ENCODE measurements around the gene TMEM198. TPM values are rescaled to one million over a fixed set of nuclear protein-coding genes. Genes with fewer than 3 reads are reported as not detected.

The TMEM198 gene
- total and polyA plus RNA-seq, 12 donors = 3.3 to 16.2 (median 10.2) TPM

GRCh38 chr2:219509780-219510511 lies 33.9 kb upstream of the TMEM198 start:
- intact Hi-C loops (cut with DNase I) = no loop called here
- H3K9me3 ChIP-seq (replicated peaks in 1 of 3) = no peaks in the 10 kb centered on the region
- 1 to 5% (median 1%) methylated on average over 20 to 26 of the region's 26 CpGs for WGBS, 4 donors
- no peak overlapping the region for H3K27ac ChIP-seq
- peaks cover 0 to 6% of the 10 kb centered on the region in 2 donors for H3K4me1 ChIP-seq (replicated peaks in 1 of 2)
- peak overlapping the region in 1 of 4 donors; percentile 34 for H3K4me3 ChIP-seq
- TF ChIP-seq CTCF (IDR thresholded peaks at IDR 0.05) = peak; percentile 45 to 63 (median 54)
- no peak for TF ChIP-seq POLR2A (IDR thresholded peaks at IDR 0.05)
- peaks cover 25% of the 10 kb centered on the region for H3K27me3 ChIP-seq
- H3K36me3 ChIP-seq (replicated peaks in 1 of 2) = peaks cover 0 to 18% of the 10 kb centered on the region in 2 donors
- peak; percentile 36 to 82 (median 54) for DNase-seq

GRCh38 chr2:219510512-219511135 lies 33.2 kb upstream of the TMEM198 start:
- no peak for DNase-seq
- peaks cover 0 to 12% of the 10 kb centered on the region in 2 donors for H3K36me3 ChIP-seq (replicated peaks in 1 of 2)
- H3K4me1 ChIP-seq (replicated peaks in 1 of 2) = peaks cover 0 to 6% of the 10 kb centered on the region in 2 donors
- TF ChIP-seq POLR2A (IDR thresholded peaks at IDR 0.05) = no peak
- no peak for TF ChIP-seq CTCF (IDR thresholded peaks at IDR 0.05)
- H3K27ac ChIP-seq = no peak overlapping the region
- H3K4me3 ChIP-seq = no peak overlapping the region
- no peaks in the 10 kb centered on the region for H3K9me3 ChIP-seq (replicated peaks in 1 of 3)
- H3K27me3 ChIP-seq = peaks cover 27% of the 10 kb centered on the region
- 10 to 27% (median 14%) methylated on average over 5 to 22 of the region's 22 CpGs for WGBS, 4 donors
- intact Hi-C loops (cut with DNase I) = no loop called here

- Histone ChIP-seq H3K4me3 (no peak overlapping the region), H3K9me3 (replicated peaks in 1 of 3) (no peaks in the 10 kb centered on the region), H3K27me3 (peaks cover 31% of the 10 kb centered on the region), H3K36me3 (replicated peaks in 1 of 2) (peaks cover 0 to under 1% of the 10 kb centered on the region in 2 donors), H3K4me1 (replicated peaks in 1 of 2) (peaks cover 0 to 6% of the 10 kb centered on the region in 2 donors), H3K27ac (peak overlapping the region in 1 of 5 donors; percentile 3)
- intact Hi-C loops (cut with DNase I) = no loop called here
- 22 to 32% (median 27%) methylated on average over 7 to 15 of the region's 15 CpGs for WGBS, 4 donors
- no peak for TF ChIP-seq CTCF (IDR thresholded peaks at IDR 0.05)
- TF ChIP-seq POLR2A (IDR thresholded peaks at IDR 0.05) = no peak
- DNase-seq = no peak
These were observed 32.1 kb upstream of the TMEM198 start for GRCh38 chr2:219511547-219512325.
